ELF-1 (cell line): ENCODE measurements around the gene GPT2.
"Not testable (repeated sequence)": the region's sequence is repeated elsewhere in the genome, so short reads cannot be mapped to it uniquely, and the experiment has no call there.

ENCODE experiments used
- DNase-seq: peaks from one replicate; pipeline ENCODE4 v3.0.0-alpha.2; 2016; ENCODE audit warnings: low read depth, low spot score

GPT2 gene

DNA sequence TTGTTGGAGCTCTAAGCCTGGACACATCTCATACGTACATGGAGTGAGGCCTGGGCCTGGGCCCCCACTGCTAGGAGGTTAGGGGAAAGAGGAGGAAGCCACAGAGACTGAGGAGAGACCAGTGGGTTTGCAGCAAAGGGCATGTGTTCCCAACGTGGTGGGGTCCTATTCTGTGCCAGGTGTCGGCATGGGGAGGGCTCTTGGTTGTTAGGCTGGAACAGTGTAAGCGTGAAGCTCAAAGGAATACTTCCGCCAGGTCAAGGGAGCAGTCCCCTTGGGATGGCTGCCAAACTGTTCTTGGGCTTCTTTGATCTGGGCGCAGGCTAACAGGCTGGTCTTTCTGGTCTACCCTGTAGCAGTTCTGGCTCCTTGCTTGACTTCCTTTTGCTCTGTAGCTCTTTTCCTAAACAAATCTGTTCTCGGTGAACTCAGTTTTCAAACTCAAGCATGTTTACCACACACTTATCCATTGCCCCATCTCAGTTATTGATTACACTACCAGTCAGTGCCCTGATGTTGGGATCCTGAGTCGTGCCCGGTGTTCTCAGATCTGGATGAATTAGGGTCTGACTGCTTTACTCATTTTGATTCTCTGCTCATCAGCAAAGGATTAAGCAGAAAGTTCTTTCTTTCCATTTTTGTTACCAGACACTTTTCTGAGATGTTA lies 36.4 kb downstream of the GPT2 start:
- no peak for DNase-seq

DNA sequence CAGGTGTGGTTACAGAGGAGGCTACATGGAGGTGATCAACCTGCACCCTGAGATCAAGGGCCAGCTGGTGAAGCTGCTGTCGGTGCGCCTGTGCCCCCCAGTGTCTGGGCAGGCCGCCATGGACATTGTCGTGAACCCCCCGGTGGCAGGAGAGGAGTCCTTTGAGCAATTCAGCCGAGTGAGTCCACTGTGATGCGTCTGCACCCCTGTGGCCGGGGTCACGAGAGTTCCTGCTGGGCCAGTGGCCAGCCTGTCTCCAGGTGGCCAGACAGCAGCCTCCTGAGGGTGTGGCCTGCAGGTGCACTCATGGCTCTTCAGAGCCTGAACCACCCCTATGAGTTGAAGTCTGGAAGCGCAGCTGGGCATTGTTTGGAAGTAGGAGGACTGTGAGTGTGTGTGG lies 38.1 kb downstream of the GPT2 start:
- DNase-seq: no peak

DNA sequence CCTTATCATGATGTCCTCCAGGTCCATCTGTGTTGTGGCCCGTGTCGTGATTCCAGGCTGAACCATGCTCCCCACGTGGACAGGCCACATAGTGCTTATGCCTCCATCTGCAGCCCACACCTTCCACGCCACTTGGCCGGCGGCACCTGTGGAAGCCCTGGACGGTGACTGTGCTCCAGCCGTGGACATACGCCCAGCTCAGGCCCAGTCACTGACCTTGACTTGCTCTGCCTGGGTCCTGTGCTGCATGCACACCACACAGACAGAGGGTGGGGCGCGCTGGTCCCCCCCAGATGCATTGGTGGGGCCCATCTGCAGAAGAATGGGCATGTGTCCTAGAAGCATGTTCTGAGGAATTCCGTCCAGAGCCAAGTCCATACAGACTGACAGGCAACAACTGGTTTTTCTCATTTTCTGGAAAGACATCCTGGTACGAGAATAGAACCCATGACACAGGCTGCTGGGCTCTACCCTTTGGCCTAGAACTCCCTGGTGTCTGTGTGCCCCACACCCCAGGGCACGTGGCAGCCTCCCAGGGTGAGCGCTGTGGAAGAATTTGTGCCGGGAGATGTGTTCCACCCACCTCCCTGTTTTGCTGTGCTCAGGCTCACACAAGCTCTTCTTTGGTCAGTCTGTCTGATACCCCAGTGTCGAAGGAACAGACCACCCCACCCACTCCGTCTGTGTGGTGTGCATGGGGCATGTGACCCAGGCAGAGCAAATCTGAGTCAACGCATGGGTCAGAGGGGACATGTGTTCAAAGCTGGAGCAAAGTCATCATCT lies 39.5 kb downstream of the GPT2 start:
- DNase-seq: no peak

DNA sequence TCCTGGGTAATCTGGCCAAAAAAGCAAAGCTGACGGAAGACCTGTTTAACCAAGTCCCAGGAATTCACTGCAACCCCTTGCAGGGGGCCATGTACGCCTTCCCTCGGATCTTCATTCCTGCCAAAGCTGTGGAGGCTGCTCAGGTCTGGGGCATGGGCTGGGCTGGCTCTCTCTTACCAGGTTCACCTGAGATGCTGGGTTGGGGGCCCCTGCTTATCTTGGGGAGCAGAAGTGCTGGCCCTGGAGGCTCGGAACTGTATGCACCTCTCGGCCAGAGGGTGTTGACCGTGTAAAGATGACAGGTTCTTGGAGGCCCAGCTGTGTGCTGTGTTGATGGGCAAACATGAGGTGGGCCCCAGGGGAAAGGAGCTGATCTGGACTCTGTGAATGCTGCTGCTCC lies 40.2 kb downstream of the GPT2 start:
- peak; percentile 29 for DNase-seq

DNA sequence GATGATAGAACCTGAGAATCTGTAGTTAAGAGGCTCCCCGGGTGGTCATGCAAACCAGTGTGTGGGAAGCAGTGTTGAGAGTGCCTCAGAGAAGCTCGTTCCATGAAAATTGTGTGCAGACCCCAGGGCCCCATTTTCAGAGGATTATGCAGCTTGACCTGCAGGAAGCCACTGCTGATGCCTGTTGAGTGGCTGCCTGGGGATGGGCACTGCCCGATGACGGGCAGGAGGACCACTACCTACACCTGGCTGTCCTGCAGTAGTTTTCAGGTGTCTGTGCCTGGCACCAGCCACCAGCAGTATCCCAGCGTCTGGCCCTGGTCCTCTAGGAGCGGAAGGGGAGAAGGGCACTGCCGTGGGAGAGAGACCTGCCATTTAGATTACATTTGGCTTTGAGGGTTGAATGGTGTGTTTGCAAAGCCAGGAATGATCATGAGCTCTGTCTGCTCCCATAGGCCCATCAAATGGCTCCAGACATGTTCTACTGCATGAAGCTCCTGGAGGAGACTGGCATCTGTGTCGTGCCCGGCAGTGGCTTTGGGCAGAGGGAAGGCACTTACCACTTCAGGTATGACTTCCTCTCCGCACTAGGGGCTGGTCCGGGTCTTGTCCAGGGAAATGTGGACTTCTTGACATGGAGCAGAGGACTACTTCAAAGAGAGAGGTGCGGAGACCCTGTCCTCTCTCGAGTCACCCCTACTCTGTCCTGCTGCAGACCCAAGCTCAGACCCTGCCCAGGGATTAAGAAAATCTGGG lies 42.5 kb downstream of the GPT2 start:
- no peak for DNase-seq

DNA sequence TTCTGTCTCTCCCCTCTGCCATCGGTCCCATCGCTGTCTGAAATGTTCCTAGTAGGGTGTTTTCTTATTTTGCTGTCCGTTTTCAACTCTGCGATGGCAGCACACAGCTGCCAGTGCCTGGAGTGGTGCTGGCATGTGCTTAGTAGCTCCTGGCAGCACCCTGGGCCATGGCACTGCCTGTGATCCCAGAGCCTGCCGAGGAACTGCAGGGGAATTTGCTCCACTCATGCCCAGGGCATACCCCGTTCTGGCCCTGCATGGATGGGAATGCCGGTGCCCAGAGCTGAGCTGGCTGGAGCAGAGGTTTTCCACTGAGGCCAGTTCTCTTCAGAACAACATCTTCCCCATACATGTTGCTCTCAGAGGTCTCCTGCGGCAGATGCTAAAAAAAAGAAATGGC lies 43.1 kb downstream of the GPT2 start:
- no peak for DNase-seq

DNA sequence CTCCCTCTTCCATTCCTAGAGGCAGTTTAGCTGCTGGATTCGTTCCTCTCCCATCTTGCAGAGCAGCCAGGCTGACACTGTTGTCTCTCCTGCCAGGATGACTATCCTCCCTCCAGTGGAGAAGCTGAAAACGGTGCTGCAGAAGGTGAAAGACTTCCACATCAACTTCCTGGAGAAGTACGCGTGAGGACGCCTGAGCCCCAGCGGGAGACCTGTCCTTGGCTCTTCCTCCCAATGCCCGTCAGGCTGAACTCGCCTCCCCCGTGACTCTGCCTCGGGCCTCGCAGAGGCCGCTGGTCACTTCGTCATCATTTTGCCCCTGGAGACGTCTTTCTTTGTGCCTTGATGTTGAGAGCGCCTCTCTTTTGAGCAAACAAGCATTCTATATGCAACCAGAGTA lies 44.6 kb downstream of the GPT2 start:
- peak; percentile 49 for DNase-seq

DNA sequence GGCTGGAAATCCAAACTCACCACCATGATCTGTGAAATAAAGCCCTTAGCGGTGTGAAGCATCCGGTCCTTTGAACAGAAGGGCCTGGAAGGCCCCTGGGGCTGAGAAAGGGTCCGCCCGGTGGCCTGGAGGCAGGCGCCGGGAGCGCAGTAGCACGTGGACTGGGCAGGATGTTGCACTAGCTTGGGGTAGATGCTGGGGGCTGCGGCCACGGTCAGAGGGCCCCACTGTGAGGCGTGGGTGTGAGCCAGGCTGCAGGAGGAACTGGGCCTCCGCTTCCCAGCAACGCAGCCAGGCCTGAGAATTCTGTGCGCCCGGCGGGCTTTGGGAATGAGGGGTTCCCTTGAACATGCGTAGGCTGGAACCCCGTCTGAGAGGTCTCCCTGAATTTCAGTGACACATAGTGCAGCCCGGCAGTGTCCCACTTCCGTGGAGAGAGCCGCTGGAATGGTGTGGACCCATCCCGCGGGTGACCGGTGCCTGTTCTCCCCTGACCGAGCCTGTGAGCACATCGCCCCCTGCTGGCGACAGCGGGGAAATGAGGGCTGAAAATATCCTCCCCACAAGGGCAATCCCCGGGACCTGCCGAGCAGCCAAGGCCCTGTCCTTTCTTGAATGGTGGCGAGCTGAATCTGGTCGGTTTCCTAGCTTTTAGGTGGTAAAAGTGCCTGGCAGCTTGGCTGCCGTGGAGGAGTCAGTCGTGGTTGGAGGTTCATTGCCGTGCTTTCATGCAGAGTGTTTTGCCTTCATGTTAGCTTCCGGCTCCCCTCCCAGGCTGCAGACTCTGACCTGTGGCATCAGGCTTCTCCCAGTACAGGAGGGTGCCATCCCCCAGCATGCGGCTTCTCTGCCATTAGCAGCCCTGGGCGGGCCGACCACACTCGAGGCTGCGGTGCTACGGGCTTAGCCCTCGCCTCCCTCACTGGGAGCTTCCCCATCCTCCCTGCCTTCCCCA lies 45.5 kb downstream of the GPT2 start:
- peak; percentile 91 for DNase-seq

DNA sequence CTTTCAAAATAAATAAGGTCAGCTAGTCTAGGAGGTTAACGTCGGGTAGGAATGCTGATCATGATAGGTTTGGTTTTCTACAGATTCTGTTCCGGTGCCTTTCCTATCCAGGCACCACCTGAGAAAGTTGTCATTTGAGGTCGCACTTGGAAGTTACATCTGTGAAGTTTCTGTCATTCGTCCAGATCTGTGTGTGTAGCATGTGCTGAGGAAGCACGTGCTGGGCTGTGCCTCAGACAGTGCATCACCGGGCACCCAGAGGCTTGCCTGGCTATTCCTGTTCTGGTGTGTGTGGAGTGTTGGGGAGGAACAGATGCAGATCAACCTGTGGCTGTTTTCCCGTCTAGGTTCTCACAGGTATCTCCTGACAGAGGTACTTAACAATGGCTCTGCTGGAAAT lies 46.7 kb downstream of the GPT2 start:
- no peak for DNase-seq

DNA sequence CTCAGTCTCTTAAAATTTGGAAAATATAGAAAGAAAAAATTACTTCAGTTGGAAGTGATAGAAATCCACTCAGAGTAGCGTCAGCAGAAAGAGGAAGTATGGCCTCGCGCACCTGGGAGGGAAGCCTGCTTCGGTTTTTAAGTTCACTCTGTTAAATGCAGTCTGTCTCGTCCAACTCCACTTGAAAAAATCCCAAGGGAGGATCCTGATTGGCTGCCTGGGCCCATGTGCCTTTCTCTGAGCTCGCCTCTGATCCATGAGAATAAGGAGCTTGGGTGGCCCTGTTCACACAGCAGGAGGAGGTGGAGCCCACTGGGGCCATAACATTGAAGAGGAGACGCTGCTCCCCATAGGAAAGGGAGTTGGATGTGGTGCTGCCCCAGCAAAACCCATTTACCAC lies 48.6 kb downstream of the GPT2 start:
- DNase-seq: peak; percentile 66

DNA sequence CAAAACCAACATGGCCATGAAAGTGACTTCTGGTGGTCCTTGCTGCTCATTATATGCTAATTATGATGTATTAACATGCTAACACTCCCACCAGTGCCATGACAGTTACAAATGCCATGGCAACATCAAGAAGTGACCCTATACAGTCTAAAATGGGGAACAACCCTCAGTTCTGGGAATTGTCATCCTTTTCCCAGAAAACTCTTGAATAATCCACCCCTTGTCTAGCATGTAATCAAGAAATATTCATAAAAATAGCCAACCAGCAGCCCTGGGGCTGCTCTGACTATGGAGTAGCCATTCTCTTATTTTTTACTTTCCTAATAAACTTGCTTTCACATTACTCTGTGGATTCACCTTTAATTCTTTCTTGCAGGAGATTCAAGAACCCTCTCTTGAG lies 53.4 kb downstream of the GPT2 start:
- no peak for DNase-seq

DNA sequence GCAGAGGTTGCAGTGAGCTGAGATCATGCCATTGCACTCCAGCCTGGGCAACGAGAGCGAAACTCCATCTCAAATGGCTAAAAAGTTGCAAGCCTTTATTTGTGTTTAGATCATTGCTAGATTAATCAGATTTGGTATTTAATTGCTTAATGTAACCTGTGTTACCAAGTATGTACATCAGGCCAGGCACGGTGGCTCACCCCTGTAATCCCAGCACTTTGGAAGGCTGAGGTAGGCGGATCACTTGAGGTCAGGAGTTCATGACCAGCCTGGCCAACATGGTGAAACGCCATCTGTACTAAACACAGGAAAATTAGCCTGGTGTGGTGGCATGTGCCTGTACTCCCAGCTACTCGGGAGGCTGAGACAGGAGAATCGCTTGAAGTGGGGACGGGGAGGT lies 60.6 kb downstream of the GPT2 start:
- DNase-seq: not testable (repeated sequence)

DNA sequence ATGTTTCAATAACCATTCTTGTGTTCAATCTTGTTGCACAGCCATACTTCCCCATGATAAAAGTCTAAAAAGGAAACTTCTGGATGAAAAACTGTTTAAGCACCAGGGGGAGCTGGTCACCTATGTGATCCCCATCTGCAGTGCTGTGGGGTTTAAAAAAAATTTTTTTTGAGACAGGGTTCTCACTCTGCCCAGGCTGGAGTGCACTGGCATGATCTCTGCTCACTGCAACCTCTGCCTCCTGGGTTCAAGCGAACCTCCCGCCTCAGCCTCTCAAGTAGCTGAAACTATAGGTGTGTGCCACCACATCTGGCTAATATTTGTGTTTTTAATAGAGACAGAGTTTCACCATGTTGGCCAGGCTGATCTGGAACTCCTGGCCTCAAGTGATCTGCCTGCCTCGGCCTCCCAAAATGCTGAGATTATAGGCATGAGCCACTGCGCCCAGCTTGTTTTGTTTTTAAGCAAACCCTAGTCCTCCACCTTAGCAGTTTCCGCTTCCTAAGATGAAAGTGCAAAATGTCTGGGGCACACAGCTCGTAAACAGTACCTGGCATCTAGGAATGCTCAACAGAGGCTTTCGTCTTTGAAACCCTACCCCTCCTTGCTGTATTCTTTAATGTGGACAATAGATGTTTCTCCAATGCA lies 63.9 kb downstream of the GPT2 start:
- DNase-seq: peak; percentile 38

DNA sequence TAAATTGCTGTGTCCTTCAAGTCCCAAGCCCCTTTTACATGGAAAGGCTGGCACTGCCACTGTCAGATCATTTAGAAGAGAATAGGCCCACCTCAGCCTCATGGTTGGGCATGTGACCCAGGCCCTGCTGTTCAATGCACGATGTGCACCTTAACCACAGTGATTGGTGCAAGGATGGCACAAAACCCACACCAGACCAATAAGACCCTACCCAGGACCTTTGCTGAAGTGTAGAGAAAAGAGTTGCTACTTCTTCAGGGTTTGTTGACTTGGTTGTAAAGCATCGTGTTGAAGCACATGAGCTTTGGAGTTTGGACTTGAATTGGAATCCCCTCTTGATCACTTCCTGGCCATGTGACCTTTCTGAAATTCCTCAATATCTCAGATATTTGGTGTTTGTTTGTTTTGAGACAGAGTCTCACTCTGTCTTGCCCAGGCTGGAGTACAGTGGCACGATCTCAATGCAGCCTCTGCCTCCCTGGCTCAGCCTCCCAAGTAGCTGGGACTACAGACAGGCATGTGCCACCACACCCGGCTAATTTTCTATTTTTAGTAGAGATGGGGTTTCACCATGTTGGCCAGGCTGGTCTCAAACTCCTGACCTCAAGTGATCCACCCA lies 64.5 kb downstream of the GPT2 start:
- no peak for DNase-seq

DNA sequence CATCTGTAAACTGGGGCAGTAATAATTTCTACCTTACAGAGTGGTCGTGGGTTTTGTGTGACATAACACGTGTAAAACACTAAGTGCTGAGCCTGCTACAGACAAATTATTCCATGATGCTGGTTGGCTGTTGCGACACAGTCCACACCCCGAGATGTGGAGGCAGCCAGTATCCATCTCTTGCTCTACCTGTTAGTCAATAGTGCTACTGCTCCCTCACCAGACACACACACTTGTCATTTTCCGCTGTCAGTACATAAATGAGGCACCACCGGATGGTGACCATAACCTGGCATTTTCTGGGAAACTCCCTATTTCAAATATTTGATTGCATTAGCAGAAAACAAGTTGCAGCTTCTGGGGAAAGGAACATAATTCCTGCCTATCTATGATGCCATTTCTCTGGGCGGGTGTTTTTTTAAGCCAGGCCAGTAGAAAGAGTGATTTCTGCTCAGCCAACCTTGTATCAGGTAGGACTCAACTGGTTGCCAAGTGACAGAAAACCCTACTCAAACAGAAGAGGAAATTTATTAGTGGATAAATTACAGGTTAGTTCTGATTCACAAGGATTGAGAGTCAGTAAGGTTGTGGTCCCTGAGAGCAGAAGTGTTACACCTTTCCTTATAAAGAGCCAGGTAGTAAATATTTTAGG lies 65.2 kb downstream of the GPT2 start:
- no peak for DNase-seq

DNA sequence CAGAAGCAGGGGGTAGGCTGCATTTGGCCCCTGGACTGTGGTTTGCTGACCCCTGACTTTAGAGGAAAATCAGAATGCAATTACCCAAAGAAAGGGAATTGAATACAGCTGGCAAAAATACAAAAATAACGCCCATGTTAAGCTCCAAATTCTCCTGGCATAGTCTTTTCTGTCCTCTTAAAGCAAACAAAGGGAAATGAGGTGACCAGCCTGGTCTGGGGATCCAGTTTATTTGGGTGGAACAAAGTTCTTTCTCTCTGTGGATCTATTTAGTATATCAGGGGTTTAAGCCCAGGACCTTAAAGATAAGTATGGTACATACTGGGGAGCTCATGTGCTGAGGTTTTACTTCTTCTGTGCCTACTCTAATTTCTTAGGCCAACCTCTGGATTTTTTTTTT lies 65.8 kb downstream of the GPT2 start:
- no peak for DNase-seq

DNA sequence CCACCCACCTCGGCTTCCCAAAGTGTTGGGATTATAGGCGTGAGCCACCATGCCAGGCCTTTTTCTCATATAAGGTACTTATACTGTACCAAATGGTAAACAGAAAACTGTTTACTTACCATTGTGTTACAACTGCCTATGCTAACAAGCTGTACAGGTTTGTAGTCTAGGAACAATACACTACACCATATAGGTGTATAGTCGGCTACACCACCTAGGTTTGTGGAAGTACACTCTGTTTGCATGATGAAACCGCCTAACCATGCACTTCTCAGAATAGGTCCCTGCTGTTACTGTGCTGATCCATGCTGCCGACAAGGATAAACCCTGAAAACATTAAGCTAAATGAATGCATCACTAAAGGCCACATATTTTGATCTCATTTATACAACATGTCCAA lies 70.4 kb downstream of the GPT2 start:
- DNase-seq: no peak

DNA sequence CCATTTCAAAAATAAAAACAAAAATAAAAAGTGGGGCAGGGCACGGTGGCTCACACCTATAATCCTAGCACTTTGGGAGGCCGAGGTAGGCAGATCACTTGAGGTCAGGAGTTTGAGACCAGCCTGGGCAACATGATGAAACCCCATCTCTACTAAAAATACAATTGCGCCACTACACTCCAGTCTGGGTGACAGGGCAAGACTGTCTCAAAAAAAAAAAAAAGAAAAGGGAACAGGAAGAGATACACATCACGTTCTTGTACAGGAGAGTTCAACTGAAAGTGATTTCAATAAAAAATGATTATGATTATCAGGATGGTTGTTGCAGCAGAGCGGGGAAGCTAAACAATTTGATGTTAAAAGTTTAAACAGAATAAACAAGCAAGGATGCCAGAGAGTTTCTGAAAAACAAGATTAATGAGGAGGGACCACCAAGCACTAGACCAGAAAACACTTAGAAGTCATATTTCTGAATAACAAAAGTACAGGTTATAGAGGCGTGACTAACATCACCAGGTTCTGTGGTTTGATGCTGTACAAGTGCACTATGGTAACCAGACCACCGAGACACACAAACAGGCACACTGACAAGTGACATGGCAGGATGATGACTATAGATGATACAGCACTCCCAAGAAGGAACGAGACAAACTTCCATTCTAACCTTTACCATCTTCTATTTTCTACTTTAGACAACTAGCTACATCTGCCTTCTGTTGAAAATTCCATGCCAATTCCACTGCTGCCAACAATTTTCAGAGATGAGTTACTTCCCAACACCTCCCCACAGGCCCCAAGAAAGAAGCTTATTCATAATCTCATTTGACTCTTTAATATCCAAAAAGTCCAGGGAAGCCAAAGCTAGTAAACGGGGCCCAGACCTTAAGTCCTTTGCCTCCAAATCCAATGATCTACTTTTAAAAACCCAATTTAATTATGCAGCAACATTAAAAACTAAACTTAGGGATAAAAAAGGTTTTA lies 77.5 kb downstream of the GPT2 start:
- DNase-seq: no peak

DNA sequence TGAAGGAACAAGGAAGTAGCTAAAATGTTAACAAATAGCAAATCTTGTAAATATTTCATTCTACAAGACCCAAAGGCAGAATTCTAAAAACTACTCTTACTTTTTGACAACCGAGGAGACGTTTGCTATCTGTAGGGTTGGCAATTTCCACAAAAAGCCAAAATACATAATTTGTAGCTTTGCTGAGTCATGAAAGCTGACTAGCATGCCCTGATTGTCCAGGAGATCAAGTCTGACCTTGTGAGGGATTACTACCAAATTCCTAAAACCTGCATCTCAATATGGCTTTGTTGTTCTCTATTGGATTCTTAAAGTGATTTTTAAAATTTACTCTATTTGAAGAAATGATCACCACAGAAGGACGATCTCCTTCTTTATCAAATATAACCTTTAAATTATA lies 78.5 kb downstream of the GPT2 start:
- no peak for DNase-seq
